ENCODE results near the gene GLB1L3.

DNA sequence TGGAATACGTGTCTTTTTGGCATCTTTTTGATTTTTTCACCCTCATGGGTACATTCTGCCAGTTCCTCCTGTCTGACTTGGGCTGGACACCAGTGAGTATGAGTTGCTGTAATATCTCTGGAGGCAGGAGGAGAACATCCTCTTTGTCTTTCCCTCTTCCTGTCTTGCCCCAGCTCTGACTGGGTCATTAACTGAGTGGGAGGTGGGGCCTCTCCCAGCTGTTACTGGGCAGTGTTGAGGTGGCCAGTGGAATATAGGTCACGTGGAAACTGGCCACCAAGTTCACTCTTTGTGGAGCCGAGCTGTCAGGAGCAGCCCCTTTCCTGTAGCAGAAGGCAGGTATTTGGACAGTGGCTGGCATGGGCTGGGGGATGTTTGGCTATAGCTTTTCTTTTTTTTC lies 57.8 kb downstream of the GLB1L3 start:
- TF ChIP-seq, protein P1, sequence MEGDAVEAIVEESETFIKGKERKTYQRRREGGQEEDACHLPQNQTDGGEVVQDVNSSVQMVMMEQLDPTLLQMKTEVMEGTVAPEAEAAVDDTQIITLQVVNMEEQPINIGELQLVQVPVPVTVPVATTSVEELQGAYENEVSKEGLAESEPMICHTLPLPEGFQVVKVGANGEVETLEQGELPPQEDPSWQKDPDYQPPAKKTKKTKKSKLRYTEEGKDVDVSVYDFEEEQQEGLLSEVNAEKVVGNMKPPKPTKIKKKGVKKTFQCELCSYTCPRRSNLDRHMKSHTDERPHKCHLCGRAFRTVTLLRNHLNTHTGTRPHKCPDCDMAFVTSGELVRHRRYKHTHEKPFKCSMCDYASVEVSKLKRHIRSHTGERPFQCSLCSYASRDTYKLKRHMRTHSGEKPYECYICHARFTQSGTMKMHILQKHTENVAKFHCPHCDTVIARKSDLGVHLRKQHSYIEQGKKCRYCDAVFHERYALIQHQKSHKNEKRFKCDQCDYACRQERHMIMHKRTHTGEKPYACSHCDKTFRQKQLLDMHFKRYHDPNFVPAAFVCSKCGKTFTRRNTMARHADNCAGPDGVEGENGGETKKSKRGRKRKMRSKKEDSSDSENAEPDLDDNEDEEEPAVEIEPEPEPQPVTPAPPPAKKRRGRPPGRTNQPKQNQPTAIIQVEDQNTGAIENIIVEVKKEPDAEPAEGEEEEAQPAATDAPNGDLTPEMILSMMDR (tag by site-specific recombination; IDR thresholded peaks at IDR 0.05) = no peak
- TF ChIP-seq ZNF670 (tag by site-specific recombination; IDR thresholded peaks at IDR 0.05; ENCODE audit: low read depth) (no peak), ZNF585B (tag by site-specific recombination; IDR thresholded peaks at IDR 0.05) (no peak), ZNF626 (tag by site-specific recombination; IDR thresholded peaks at IDR 0.05) (no peak), ZNF433 (tag by site-specific recombination; IDR thresholded peaks at IDR 0.05; ENCODE audit: low read depth) (no peak), ZFHX2 (tag by site-specific recombination; conservative IDR thresholded peaks at IDR 0.05) (no peak), KLF16 (tag by site-specific recombination; IDR thresholded peaks at IDR 0.05) (no peak), ZNF621 (tag by site-specific recombination; IDR thresholded peaks at IDR 0.05) (no peak), TCF7L2 (IDR thresholded peaks at IDR 0.05; ENCODE audit: borderline replicate concordance, low read depth, low read length) (no peak)
- TF ChIP-seq, protein P2, sequence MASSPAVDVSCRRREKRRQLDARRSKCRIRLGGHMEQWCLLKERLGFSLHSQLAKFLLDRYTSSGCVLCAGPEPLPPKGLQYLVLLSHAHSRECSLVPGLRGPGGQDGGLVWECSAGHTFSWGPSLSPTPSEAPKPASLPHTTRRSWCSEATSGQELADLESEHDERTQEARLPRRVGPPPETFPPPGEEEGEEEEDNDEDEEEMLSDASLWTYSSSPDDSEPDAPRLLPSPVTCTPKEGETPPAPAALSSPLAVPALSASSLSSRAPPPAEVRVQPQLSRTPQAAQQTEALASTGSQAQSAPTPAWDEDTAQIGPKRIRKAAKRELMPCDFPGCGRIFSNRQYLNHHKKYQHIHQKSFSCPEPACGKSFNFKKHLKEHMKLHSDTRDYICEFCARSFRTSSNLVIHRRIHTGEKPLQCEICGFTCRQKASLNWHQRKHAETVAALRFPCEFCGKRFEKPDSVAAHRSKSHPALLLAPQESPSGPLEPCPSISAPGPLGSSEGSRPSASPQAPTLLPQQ (tag by site-specific recombination; IDR thresholded peaks at IDR 0.05) = no peak
- TF ChIP-seq, protein P3, sequence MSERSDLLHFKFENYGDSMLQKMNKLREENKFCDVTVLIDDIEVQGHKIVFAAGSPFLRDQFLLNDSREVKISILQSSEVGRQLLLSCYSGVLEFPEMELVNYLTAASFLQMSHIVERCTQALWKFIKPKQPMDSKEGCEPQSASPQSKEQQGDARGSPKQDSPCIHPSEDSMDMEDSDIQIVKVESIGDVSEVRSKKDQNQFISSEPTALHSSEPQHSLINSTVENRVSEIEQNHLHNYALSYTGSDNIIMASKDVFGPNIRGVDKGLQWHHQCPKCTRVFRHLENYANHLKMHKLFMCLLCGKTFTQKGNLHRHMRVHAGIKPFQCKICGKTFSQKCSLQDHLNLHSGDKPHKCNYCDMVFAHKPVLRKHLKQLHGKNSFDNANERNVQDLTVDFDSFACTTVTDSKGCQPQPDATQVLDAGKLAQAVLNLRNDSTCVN (tag by site-specific recombination; optimal IDR thresholded peaks at IDR 0.05) = no peak
- TF ChIP-seq, protein P4, sequence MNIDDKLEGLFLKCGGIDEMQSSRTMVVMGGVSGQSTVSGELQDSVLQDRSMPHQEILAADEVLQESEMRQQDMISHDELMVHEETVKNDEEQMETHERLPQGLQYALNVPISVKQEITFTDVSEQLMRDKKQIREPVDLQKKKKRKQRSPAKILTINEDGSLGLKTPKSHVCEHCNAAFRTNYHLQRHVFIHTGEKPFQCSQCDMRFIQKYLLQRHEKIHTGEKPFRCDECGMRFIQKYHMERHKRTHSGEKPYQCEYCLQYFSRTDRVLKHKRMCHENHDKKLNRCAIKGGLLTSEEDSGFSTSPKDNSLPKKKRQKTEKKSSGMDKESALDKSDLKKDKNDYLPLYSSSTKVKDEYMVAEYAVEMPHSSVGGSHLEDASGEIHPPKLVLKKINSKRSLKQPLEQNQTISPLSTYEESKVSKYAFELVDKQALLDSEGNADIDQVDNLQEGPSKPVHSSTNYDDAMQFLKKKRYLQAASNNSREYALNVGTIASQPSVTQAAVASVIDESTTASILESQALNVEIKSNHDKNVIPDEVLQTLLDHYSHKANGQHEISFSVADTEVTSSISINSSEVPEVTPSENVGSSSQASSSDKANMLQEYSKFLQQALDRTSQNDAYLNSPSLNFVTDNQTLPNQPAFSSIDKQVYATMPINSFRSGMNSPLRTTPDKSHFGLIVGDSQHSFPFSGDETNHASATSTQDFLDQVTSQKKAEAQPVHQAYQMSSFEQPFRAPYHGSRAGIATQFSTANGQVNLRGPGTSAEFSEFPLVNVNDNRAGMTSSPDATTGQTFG (tag by site-specific recombination; IDR thresholded peaks at IDR 0.05; ENCODE audit: borderline replicate concordance) = no peak
- TF ChIP-seq, protein P5, sequence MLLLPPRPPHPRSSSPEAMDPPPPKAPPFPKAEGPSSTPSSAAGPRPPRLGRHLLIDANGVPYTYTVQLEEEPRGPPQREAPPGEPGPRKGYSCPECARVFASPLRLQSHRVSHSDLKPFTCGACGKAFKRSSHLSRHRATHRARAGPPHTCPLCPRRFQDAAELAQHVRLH (tag by site-specific recombination; IDR thresholded peaks at IDR 0.05) = no peak
